HEK293 (cell line): Measurements from ENCODE around the gene PITPNM1.

Experiments used
- CTCF ChIA-PET: fragments of 350-600 bp; formaldehyde crosslinking; extraction: SDS; loops from one replicate; lab custom pipeline; 2021; ENCODE audit warnings: antibody characterized with exemption; lab: Yijun Ruan, JAX
- POLR2A ChIA-PET: fragments of 300-600 bp; formaldehyde crosslinking; extraction: SDS; loops from one replicate; lab custom pipeline; 2020; ENCODE audit warnings: antibody characterized with exemption, inconsistent platforms; lab: Yijun Ruan, JAX
- H3K27ac ChIP-seq: fragments of 200-500 bp; sonication (Bioruptor generic); 2 replicates; pipeline ENCODE4 v1.5.1; 2014; ENCODE audit warnings: low read depth, low read length, control low read depth, inconsistent platforms; ENCODE audit errors: extremely low read depth
- H3K36me3 ChIP-seq, 2 experiments: fragments of 200-500 bp in 1 of 2; sonication (Bioruptor generic) in 1 of 2; 1 replicate in 1 of 2; 2 replicates in 1 of 2; pipeline ENCODE4 v1.5.1; 2014 to 2017; ENCODE audit warnings: inconsistent platforms in 2 of 2, low read length in 2 of 2; ENCODE audit not compliant: control insufficient read depth in 2 of 2, insufficient read depth in 1 of 2
- H3K4me1 ChIP-seq: fragments of 200-500 bp; sonication (Bioruptor generic); 2 replicates; pipeline ENCODE4 v1.5.1; 2014; ENCODE audit warnings: mild to moderate bottlenecking, low read length, inconsistent platforms; ENCODE audit not compliant: control insufficient read depth, insufficient read depth
- H3K4me3 ChIP-seq: 2 replicates; pipeline ENCODE4 v1.5.1; 2011; ENCODE audit warnings: low read depth, mild to moderate bottlenecking, control low read depth, low read length, moderate library complexity
- H3K9me3 ChIP-seq: fragments of 200-500 bp; sonication (Bioruptor generic); 2 replicates; pipeline ENCODE4 v1.5.1; 2014; ENCODE audit warnings: low read depth, low read length, inconsistent platforms; ENCODE audit not compliant: control insufficient read depth, insufficient read depth
- GFI1B ChIP-seq: fragments of 450-650 bp; formaldehyde crosslinking; IDR thresholded peaks from 2 replicates; pipeline ENCODE4 v1.5.1; 2016; ENCODE audit warnings: missing biosample characterization, missing genetic modification characterization
- MEIS1 ChIP-seq: sonication (generic); formaldehyde crosslinking; IDR thresholded peaks from 2 replicates; pipeline ENCODE4 v1.8.1; 2022; ENCODE audit warnings: missing genetic modification reagents, mild to moderate bottlenecking, borderline replicate concordance
- ZNF138 ChIP-seq: fragments of 450-650 bp; formaldehyde crosslinking; IDR thresholded peaks from 2 replicates; pipeline ENCODE4 v1.5.1; 2016; ENCODE audit warnings: missing biosample characterization, missing genetic modification characterization, borderline replicate concordance
- ZNF19 ChIP-seq: fragments of 450-650 bp; formaldehyde crosslinking; IDR thresholded peaks from 2 replicates; pipeline ENCODE4; 2016; ENCODE audit warnings: missing biosample characterization, missing genetic modification characterization, low read depth
- ZNF266 ChIP-seq: fragments of 450-650 bp; formaldehyde crosslinking; IDR thresholded peaks from 2 replicates; pipeline ENCODE4 v1.5.1; 2016; ENCODE audit warnings: missing biosample characterization, missing genetic modification characterization, low read depth
- ZNF302 ChIP-seq: fragments of 450-650 bp; formaldehyde crosslinking; IDR thresholded peaks from 2 replicates; pipeline ENCODE4 v1.5.1; 2016; ENCODE audit warnings: missing biosample characterization, missing genetic modification characterization, low read depth
- ZNF37A ChIP-seq: fragments of 450-650 bp; IDR thresholded peaks from 2 replicates; pipeline ENCODE4 v1.5.1; 2018; ENCODE audit warnings: missing biosample characterization, missing genetic modification characterization
- ZNF416 ChIP-seq: fragments of 450-650 bp; formaldehyde crosslinking; IDR thresholded peaks from 2 replicates; pipeline ENCODE4 v1.5.1; 2016; ENCODE audit warnings: missing biosample characterization, missing genetic modification characterization
- ZNF777 ChIP-seq: fragments of 450-650 bp; formaldehyde crosslinking; IDR thresholded peaks from 2 replicates; pipeline ENCODE4 v1.5.1; 2017; ENCODE audit warnings: missing biosample characterization, missing genetic modification characterization, borderline replicate concordance
- TF ChIP-seq, protein P1 (sequence below): fragments of 450-650 bp; formaldehyde crosslinking; conservative IDR thresholded peaks from 2 replicates; pipeline ENCODE4 v1.5.1; 2016; ENCODE audit warnings: low read depth, missing biosample characterization, missing genetic modification characterization
- TF ChIP-seq, protein P2 (sequence below): fragments of 450-650 bp; formaldehyde crosslinking; IDR thresholded peaks from 2 replicates; pipeline ENCODE4 v1.5.1; 2016; ENCODE audit warnings: missing biosample characterization, missing genetic modification characterization
- TF ChIP-seq, protein P3 (sequence below): fragments of 450-650 bp; formaldehyde crosslinking; IDR thresholded peaks from 2 replicates; pipeline ENCODE4 v1.5.1; 2016; ENCODE audit warnings: missing biosample characterization, missing genetic modification characterization
- TF ChIP-seq, protein P4 (sequence below): IDR thresholded peaks from 2 replicates; pipeline ENCODE4 v1.6.1; 2011; ENCODE audit warnings: mild to moderate bottlenecking, low read depth, low read length, borderline replicate concordance
- TF ChIP-seq, protein P5 (sequence below): fragments of 450-650 bp; formaldehyde crosslinking; IDR thresholded peaks from 2 replicates; pipeline ENCODE4 v1.5.1; 2016; ENCODE audit warnings: missing biosample characterization, missing genetic modification characterization
- TF ChIP-seq, protein P6 (sequence below): fragments of 450-650 bp; formaldehyde crosslinking; IDR thresholded peaks from 2 replicates; pipeline ENCODE4 v1.5.1; 2016; ENCODE audit warnings: missing biosample characterization, missing genetic modification characterization
- TF ChIP-seq, protein P7 (sequence below): fragments of 450-650 bp; formaldehyde crosslinking; IDR thresholded peaks from 2 replicates; pipeline ENCODE4 v1.5.1; 2016; ENCODE audit warnings: missing biosample characterization, missing genetic modification characterization, borderline replicate concordance

The PITPNM1 gene

DNA sequence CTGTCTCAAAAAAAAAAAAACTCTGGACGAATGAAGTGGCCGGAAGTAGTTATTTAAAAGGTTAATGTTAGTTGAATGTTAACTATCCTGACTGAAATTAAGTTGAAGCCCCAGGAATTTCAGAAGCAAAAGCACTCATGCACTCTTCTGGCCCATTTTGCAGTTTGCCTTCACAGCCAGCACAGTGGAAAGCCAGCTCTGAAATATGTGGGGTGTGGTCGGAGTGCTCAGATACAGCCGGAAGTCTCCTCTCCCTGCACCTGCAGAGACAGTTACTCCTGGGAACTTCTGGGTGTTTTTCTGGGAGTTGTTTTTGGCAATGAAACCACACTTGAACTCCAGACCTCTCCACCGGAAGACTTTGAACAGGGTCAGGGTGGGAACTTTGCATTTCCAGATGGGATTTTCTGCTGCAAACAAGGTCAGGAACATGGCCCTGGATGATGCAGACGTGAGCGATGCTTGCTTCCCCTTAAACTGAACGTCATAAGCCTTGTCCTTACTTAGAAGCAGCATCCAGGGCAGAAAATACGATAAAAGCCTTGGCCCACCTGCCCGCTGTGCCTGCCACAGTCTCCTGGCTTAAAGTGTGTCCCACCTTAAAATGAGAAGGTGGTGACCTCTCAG lies 39.6 kb upstream of the PITPNM1 start:
- ChIA-PET CTCF (interaction anchor here (1.6 to 2.2 kb wide), 2 partner anchors 16 to 28 kb away, joined by 6 read pairs; no protein-coding TSS in a partner anchor), POLR2A (no interaction called here)
- Histone ChIP-seq H3K27ac (no peak overlapping the region), H3K36me3 (no peaks in the 10 kb centered on the region), H3K4me1 (no peaks in the 10 kb centered on the region), H3K9me3 (no peaks in the 10 kb centered on the region), H3K4me3 (no peak overlapping the region)
- TF ChIP-seq, protein P1, sequence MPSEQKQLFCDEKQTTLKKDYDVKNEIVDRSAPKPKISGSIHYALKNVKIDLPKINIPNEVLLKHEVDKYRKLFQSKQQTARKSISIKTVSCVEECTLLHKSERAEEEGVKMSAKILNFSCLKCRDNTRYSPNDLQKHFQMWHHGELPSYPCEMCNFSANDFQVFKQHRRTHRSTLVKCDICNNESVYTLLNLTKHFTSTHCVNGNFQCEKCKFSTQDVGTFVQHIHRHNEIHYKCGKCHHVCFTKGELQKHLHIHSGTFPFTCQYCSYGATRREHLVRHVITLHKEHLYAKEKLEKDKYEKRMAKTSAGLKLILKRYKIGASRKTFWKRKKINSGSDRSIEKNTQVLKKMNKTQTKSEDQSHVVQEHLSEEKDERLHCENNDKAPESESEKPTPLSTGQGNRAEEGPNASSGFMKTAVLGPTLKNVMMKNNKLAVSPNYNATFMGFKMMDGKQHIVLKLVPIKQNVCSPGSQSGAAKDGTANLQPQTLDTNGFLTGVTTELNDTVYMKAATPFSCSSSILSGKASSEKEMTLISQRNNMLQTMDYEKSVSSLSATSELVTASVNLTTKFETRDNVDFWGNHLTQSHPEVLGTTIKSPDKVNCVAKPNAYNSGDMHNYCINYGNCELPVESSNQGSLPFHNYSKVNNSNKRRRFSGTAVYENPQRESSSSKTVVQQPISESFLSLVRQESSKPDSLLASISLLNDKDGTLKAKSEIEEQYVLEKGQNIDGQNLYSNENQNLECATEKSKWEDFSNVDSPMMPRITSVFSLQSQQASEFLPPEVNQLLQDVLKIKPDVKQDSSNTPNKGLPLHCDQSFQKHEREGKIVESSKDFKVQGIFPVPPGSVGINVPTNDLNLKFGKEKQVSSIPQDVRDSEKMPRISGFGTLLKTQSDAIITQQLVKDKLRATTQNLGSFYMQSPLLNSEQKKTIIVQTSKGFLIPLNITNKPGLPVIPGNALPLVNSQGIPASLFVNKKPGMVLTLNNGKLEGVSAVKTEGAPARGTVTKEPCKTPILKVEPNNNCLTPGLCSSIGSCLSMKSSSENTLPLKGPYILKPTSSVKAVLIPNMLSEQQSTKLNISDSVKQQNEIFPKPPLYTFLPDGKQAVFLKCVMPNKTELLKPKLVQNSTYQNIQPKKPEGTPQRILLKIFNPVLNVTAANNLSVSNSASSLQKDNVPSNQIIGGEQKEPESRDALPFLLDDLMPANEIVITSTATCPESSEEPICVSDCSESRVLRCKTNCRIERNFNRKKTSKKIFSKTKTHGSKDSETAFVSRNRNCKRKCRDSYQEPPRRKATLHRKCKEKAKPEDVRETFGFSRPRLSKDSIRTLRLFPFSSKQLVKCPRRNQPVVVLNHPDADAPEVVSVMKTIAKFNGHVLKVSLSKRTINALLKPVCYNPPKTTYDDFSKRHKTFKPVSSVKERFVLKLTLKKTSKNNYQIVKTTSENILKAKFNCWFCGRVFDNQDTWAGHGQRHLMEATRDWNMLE: no peak
- TF ChIP-seq ZNF302 (tag by site-specific recombination): no peak
- TF ChIP-seq, protein P2, sequence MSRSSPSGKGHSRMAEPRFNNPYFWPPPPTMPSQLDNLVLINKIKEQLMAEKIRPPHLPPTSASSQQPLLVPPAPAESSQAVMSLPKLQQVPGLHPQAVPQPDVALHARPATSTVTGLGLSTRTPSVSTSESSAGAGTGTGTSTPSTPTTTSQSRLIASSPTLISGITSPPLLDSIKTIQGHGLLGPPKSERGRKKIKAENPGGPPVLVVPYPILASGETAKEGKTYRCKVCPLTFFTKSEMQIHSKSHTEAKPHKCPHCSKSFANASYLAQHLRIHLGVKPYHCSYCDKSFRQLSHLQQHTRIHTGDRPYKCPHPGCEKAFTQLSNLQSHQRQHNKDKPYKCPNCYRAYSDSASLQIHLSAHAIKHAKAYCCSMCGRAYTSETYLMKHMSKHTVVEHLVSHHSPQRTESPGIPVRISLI (tag by site-specific recombination): no peak
- TF ChIP-seq, protein P3, sequence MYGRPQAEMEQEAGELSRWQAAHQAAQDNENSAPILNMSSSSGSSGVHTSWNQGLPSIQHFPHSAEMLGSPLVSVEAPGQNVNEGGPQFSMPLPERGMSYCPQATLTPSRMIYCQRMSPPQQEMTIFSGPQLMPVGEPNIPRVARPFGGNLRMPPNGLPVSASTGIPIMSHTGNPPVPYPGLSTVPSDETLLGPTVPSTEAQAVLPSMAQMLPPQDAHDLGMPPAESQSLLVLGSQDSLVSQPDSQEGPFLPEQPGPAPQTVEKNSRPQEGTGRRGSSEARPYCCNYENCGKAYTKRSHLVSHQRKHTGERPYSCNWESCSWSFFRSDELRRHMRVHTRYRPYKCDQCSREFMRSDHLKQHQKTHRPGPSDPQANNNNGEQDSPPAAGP (tag by site-specific recombination): no peak
- no peak for TF ChIP-seq ZNF138
- TF ChIP-seq, protein P4, sequence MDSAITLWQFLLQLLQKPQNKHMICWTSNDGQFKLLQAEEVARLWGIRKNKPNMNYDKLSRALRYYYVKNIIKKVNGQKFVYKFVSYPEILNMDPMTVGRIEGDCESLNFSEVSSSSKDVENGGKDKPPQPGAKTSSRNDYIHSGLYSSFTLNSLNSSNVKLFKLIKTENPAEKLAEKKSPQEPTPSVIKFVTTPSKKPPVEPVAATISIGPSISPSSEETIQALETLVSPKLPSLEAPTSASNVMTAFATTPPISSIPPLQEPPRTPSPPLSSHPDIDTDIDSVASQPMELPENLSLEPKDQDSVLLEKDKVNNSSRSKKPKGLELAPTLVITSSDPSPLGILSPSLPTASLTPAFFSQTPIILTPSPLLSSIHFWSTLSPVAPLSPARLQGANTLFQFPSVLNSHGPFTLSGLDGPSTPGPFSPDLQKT: no peak
- TF ChIP-seq, protein P5, sequence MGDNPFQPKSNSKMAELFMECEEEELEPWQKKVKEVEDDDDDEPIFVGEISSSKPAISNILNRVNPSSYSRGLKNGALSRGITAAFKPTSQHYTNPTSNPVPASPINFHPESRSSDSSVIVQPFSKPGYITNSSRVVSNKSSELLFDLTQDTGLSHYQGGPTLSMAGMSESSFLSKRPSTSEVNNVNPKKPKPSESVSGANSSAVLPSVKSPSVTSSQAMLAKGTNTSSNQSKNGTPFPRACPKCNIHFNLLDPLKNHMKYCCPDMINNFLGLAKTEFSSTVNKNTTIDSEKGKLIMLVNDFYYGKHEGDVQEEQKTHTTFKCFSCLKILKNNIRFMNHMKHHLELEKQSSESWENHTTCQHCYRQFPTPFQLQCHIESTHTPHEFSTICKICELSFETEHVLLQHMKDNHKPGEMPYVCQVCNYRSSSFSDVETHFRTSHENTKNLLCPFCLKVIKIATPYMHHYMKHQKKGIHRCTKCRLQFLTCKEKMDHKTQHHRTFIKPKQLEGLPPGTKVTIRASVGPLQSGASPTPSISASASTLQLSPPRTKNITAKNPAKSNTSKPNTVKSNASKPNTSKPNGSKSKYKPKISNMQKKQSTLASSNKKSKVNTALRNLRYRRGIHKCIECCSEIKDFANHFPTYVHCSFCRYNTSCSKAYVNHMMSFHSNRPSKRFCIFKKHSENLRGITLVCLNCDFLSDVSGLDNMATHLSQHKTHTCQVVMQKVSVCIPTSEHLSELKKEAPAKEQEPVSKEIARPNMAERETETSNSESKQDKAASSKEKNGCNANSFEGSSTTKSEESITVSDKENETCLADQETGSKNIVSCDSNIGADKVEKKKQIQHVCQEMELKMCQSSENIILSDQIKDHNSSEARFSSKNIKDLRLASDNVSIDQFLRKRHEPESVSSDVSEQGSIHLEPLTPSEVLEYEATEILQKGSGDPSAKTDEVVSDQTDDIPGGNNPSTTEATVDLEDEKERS (tag by site-specific recombination): no peak
- no peak for TF ChIP-seq ZNF777
- TF ChIP-seq MEIS1 (CRISPR knock-in tag): no peak
- TF ChIP-seq ZNF37A (tag by site-specific recombination): no peak
- TF ChIP-seq, protein P6, sequence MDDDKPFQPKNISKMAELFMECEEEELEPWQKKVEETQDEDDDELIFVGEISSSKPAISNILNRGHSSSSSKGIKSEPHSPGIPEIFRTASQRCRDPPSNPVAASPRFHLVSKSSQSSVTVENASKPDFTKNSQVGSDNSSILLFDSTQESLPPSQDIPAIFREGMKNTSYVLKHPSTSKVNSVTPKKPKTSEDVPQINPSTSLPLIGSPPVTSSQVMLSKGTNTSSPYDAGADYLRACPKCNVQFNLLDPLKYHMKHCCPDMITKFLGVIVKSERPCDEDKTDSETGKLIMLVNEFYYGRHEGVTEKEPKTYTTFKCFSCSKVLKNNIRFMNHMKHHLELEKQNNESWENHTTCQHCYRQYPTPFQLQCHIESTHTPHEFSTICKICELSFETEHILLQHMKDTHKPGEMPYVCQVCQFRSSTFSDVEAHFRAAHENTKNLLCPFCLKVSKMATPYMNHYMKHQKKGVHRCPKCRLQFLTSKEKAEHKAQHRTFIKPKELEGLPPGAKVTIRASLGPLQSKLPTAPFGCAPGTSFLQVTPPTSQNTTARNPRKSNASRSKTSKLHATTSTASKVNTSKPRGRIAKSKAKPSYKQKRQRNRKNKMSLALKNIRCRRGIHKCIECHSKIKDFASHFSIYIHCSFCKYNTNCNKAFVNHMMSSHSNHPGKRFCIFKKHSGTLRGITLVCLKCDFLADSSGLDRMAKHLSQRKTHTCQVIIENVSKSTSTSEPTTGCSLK: no peak
- no peak for TF ChIP-seq GFI1B (tag by site-specific recombination)
- no peak for TF ChIP-seq ZNF19 (tag by site-specific recombination)
- no peak for TF ChIP-seq ZNF416
- TF ChIP-seq ZNF266 (tag by site-specific recombination): no peak
- TF ChIP-seq, protein P7, sequence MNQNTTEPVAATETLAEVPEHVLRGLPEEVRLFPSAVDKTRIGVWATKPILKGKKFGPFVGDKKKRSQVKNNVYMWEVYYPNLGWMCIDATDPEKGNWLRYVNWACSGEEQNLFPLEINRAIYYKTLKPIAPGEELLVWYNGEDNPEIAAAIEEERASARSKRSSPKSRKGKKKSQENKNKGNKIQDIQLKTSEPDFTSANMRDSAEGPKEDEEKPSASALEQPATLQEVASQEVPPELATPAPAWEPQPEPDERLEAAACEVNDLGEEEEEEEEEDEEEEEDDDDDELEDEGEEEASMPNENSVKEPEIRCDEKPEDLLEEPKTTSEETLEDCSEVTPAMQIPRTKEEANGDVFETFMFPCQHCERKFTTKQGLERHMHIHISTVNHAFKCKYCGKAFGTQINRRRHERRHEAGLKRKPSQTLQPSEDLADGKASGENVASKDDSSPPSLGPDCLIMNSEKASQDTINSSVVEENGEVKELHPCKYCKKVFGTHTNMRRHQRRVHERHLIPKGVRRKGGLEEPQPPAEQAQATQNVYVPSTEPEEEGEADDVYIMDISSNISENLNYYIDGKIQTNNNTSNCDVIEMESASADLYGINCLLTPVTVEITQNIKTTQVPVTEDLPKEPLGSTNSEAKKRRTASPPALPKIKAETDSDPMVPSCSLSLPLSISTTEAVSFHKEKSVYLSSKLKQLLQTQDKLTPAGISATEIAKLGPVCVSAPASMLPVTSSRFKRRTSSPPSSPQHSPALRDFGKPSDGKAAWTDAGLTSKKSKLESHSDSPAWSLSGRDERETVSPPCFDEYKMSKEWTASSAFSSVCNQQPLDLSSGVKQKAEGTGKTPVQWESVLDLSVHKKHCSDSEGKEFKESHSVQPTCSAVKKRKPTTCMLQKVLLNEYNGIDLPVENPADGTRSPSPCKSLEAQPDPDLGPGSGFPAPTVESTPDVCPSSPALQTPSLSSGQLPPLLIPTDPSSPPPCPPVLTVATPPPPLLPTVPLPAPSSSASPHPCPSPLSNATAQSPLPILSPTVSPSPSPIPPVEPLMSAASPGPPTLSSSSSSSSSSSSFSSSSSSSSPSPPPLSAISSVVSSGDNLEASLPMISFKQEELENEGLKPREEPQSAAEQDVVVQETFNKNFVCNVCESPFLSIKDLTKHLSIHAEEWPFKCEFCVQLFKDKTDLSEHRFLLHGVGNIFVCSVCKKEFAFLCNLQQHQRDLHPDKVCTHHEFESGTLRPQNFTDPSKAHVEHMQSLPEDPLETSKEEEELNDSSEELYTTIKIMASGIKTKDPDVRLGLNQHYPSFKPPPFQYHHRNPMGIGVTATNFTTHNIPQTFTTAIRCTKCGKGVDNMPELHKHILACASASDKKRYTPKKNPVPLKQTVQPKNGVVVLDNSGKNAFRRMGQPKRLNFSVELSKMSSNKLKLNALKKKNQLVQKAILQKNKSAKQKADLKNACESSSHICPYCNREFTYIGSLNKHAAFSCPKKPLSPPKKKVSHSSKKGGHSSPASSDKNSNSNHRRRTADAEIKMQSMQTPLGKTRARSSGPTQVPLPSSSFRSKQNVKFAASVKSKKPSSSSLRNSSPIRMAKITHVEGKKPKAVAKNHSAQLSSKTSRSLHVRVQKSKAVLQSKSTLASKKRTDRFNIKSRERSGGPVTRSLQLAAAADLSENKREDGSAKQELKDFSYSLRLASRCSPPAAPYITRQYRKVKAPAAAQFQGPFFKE (tag by site-specific recombination): no peak
